NCI-H82 (cell line): Measurements from ENCODE around the gene PPP1R13B.
"Not testable (repeated sequence)": the region's sequence is repeated elsewhere in the genome, so short reads cannot be mapped to it uniquely, and the experiment has no call there.

Experiments used
- DNase-seq: peaks from one replicate; lab custom pipeline; 2025; lab: John Stamatoyannopoulos, UW

PPP1R13B gene

GRCh38 chr14:103832046-103832445 lies 15.3 kb downstream of the PPP1R13B start:
- no peak for DNase-seq

GRCh38 chr14:103830511-103831270 lies 16.7 kb downstream of the PPP1R13B start:
- DNase-seq = no peak

DNA sequence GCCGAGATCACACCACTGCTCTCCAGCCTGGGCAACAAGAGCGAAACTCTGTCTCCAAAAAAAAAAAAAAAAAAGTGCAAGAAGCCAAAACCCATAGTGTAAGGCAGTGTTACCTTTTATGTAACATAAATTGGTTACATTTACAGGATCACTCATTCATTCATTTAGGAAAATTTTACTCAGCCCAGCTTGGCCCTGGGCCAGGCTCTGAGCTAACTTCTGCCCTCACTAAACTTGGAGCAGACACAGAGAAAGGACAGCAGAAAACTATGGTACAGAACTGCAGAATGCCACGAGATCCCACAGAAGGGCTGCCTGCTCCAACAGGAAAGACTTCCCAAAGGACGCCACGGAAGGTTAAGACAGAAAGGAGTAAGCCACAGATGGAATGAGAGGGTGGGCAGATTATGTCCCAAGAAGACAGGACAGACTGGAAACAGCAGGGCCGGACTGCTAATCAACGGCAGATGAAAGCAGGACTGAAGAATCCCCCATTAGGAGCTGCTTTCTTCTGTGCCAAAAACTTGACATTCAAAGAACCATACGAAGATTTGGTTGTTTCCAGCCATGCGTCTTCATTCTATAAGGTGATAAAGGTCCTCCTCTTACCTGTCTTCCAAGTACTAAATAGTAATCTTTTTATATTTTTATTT lies 18.9 kb downstream of the PPP1R13B start:
- DNase-seq = peak; percentile 14

DNA sequence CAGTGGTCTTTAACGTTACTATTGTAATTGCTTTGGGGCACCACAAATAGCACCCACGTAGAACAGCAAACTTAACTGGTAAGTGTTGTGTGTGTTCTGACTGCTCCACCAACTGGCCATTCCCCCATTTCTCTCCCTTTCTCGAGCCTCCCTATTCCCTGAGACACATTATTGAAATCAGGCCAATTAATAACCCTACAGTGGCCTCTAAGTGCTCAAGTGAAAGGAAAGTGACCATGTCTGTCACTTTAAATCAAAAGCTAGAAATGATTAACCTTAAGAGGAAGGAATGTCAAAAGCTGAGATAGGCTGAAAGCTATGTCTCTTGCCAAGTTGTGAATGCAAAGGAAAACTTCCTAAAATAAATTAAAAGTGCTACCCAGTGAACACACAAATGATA lies 22.3 kb downstream of the PPP1R13B start:
- no peak for DNase-seq

DNA sequence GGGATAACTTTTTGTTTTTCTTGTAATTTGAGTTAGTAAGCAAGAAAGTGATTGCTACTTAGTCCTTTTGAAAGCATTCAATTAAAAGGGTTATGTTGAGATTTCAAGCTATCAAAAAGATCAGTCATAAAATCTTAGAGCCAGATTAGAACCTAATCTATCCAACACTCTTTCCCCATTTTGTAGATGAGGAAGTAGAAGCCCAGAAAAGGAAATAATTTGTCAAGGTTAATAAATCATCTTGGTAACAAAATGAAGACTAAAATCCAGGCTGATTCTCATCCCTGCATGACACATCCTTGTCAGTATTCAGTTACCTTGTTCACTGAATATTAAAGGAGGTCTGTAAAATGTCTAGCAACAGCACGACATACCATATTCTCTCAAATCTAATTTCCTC lies 26.5 kb downstream of the PPP1R13B start:
- DNase-seq = no peak

GRCh38 chr14:103820382-103820781 lies 27.0 kb downstream of the PPP1R13B start:
- no peak for DNase-seq

DNA sequence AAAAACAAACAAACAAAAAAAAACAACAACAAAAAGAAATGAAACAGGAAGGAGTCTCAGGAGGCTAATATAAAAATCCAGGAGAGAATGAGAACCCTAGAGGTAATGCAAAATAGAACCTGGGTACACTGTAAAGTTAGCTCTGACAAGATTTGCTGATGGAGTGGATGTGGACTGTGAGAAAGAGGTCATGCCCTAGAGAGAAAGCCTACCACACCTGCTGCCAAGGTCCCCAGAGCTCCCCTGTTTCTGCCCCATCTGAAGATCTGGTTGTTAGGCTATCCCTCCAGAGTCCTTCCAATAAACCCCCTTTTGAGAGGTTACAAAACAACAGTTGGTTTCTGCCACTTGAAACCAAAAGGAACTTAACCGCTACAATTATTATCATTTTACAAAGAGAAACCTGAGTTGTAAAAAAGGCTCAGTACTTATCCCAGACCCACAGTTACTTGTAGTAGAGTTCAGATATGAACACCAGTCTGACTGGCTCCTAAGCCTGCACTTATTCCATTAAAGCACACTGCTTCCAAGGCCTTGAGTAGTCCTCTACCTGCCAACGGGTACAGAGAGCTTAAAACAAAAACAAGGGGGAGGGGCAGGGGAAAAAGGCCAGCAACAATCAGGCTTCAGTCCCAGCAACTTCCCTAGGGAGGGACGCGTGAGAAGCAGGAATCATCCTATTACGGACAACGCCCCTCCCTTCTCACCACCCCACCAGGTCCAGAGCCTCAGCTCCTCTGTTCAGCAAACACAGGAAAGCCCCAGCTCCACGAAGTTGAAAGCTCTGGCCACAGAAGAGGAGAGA lies 27.7 kb downstream of the PPP1R13B start:
- peak; percentile 80 for DNase-seq

- no peak for DNase-seq
Measured at GRCh38 chr14:103818870-103819269, 28.5 kb downstream of the PPP1R13B start.

GRCh38 chr14:103818422-103818821 lies 29.0 kb downstream of the PPP1R13B start:
- no peak for DNase-seq

GRCh38 chr14:103817595-103817994 lies 29.8 kb downstream of the PPP1R13B start:
- no peak for DNase-seq

GRCh38 chr14:103816991-103817390 lies 30.4 kb downstream of the PPP1R13B start:
- DNase-seq = no peak

DNA sequence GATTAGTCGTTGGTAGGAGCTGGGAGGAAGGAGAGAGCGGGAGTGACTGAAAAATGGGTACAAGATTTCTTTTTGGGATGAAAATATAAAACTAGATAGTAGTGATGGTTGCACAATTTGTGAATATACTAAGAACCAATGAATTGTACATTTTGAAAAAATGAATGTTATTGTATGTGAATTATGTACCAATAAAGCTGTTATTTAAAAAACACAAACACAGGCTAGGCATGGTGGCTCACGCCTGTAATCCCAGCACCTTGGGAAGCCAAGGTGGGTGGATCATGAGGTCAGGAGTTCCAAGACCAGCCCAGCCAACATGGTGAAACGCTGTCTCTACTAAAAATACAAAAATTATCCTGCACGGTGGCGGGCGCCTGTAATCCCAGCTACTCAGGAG lies 32.1 kb downstream of the PPP1R13B start:
- DNase-seq = no peak

- DNase-seq = no peak
Measured at GRCh38 chr14:103811189-103811588, 36.2 kb downstream of the PPP1R13B start.

- peak; percentile 77 for DNase-seq
Measured at GRCh38 chr14:103808403-103809001, 38.9 kb downstream of the PPP1R13B start.

GRCh38 chr14:103806805-103807204 lies 40.6 kb downstream of the PPP1R13B start:
- DNase-seq = no peak

DNA sequence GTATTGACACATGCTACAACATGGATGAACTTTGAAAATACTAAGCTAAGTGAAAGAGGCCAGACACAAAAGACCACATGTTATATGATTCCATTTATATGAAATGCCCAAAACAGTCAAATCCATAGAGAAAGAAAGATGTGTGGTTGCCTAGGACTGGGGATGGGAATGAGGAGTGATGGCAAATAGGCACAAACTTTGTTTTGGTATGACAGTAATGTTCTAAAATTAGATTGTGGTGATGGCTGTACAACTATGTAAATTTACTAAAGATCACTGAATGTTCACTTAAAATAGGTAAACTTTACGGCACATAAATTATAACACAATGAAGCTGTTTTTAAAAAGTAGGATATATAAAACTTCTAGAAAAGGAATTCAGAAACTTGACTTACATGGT lies 41.7 kb downstream of the PPP1R13B start:
- no peak for DNase-seq

DNA sequence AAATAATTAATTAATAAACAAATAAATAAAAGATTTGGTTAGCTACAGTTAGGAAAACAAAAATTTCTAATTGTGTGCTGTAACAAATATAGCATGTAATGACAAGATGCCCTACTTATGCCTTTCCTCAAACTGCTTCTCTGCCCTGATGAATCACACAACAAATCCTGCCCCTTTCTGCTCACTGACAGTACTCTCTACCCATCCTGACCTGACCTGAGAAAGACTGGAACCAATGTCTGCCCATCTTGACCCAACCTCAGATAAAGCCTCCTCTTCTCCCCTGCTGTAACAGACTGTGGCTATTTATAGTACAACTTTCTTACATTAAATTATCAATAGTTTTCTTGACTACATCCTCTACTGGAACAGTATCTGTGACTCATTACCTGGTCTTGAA lies 43.7 kb downstream of the PPP1R13B start:
- no peak for DNase-seq

DNA sequence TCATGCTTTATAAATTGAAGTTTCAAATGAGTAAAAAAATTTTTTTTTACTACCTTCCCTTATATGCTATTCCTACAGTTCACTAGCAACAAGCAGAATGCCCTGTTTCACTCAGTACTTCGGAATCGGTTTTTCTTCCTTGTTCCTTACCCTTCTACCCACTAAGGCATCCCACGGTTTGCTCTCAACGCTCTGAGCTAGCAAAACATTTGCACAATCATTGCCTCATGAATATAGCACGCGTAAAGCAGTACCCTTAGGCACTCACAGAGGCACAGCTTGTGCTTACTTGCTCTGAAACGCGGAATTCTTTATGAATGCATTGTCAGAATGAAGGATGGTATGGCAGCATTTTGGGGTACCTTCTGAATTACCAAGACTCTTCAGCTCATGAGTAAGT lies 45.0 kb downstream of the PPP1R13B start:
- no peak for DNase-seq

DNA sequence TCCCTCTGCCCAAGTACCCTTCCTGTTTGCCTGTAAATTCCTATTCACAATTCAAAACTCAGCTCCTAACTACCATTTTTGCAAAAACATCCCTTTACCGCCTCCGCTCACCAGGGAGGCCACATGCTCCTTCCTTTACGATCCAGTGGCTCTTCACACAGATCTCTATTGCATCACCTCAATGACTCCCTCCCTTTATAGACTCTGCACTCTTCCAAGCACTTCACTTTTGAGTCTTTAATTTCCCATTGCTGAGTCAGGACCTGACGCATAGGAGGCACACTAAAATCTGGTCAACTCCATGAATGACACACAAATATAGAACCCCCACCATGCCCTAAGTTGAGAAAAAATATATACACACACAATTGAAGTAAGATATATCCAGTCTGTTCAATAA lies 45.9 kb downstream of the PPP1R13B start:
- DNase-seq = no peak

DNA sequence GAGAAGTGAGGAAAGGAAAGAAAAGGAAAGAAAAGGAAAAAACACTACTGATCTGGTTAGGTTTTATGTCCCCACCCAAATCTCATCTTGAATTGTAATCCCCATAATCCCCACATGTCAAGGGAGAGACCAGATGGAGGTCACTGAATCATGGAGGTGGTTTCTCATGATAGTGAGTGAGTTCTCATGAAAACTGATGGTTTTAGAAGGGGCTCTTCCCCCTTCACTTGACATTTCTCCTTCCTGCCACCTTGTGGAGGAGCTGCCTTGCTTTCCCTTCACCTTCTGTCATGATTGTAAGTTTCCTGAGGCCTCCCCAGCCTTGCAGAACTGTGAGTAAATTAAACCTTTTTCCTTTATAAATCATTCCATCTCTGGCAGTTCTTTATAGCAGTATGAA lies 54.2 kb downstream of the PPP1R13B start:
- DNase-seq = peak; percentile 85

DNA sequence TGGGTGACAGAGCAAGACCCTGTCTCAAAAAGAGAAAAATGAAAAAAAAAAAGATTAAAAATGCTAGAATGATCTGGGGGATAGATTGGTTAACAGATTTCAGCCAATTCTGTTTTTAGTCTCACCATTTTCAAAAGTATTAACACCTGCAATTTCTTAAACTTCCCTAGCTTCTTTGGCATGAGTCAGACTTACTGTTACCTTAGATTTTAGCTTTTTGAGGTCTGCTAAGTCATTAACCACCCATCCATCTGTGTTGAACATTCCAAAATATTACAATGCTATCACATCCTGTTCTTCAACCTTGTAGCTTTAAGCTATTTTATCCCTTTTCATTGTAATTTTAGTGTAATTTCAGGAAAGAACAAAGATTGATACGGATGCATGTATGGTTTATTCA lies 59.3 kb downstream of the PPP1R13B start:
- DNase-seq = no peak

DNA sequence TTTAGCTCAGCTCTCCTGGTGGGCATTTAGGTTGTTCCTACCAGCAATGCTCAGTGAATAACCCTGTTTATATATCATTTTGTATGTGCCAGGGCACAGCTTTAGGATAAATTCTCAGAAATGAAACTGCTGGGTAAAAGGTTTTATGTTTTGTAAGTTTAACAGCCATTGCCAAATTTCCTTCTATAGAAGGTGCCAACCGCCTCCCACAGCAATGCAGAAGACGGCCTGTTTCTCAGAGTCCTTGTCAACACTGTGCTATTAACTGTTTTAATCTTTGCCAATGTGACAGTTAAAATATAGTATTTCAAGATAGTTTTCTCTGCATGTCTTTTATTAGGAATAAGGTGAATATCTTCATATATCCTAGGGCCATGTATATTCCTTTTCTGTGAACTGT lies 65.0 kb downstream of the PPP1R13B start:
- no peak for DNase-seq

GRCh38 chr14:103776319-103776718 lies 71.1 kb downstream of the PPP1R13B start:
- DNase-seq = not testable (repeated sequence)
